Hepatocyte (in vitro differentiated cells): Measurements from ENCODE around the gene HBD.

ENCODE experiments used
- EZH2 ChIP-seq: fragments of 200-600 bp; sonication (generic); IDR thresholded peaks from 2 replicates; pipeline ENCODE4 v1.6.1; 2016; ENCODE audit warnings: antibody characterized with exemption, mild to moderate bottlenecking, borderline replicate concordance
- EZH2phosphoT487 ChIP-seq: fragments of 200-600 bp; sonication (generic); IDR thresholded peaks from one replicate; pipeline ENCODE4 v1.6.1; 2018; ENCODE audit warnings: antibody characterized with exemption, mild to moderate bottlenecking, low read depth, moderate library complexity; ENCODE audit not compliant: unreplicated experiment, severe bottlenecking
- TF ChIP-seq, protein P1 (sequence below): fragments of 200-600 bp; sonication (generic); IDR thresholded peaks from 2 replicates; pipeline ENCODE4 v1.5.1; 2016; ENCODE audit warnings: antibody characterized with exemption, mild to moderate bottlenecking; ENCODE audit not compliant: poor library complexity

DNA sequence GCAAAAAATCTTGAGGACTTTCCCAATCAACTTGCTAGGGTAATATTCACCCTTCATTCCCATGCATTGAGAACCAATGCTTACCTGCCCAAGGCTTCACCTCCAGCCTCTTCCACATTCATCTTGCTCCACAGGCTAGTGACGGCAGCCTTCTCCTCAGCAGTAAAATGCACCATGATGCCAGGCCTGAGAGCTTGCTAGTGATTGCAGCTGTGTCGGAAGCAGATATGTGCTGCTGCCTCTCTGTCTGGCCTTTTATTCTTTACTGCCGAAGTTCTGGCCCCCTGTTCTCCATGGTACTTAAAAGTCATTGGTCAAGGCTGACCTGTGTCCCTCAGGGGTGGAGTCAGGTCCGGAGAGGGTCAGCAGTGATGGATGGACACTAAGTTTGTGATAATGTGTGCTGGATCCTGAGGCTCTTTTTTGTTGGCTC, 35.4 kb upstream of the HBD start, which contains the start of gene HBE1:
- TF ChIP-seq, protein P1, sequence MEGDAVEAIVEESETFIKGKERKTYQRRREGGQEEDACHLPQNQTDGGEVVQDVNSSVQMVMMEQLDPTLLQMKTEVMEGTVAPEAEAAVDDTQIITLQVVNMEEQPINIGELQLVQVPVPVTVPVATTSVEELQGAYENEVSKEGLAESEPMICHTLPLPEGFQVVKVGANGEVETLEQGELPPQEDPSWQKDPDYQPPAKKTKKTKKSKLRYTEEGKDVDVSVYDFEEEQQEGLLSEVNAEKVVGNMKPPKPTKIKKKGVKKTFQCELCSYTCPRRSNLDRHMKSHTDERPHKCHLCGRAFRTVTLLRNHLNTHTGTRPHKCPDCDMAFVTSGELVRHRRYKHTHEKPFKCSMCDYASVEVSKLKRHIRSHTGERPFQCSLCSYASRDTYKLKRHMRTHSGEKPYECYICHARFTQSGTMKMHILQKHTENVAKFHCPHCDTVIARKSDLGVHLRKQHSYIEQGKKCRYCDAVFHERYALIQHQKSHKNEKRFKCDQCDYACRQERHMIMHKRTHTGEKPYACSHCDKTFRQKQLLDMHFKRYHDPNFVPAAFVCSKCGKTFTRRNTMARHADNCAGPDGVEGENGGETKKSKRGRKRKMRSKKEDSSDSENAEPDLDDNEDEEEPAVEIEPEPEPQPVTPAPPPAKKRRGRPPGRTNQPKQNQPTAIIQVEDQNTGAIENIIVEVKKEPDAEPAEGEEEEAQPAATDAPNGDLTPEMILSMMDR: no peak
- TF ChIP-seq EZH2: no peak
- no peak for TF ChIP-seq EZH2phosphoT487
